SU-DHL-6 (cell line): Measurements from ENCODE around the gene ULK1.

Experiments
- EZH2phosphoT487 ChIP-seq: fragments of 200-600 bp; sonication (generic), shearing (Covaris generic); conservative IDR thresholded peaks from 2 replicates; pipeline ENCODE4 v1.6.1; 2018; ENCODE audit warnings: mild to moderate bottlenecking, antibody characterized with exemption, low read length, moderate library complexity, mixed read lengths
- TF ChIP-seq, protein P1 (sequence below): fragments of 200-600 bp; sonication (generic); IDR thresholded peaks from one replicate; pipeline ENCODE4 v1.5.1; 2017; ENCODE audit warnings: antibody characterized with exemption, mild to moderate bottlenecking, low read length, moderate library complexity; ENCODE audit not compliant: insufficient read depth, poor library complexity, severe bottlenecking

DNA sequence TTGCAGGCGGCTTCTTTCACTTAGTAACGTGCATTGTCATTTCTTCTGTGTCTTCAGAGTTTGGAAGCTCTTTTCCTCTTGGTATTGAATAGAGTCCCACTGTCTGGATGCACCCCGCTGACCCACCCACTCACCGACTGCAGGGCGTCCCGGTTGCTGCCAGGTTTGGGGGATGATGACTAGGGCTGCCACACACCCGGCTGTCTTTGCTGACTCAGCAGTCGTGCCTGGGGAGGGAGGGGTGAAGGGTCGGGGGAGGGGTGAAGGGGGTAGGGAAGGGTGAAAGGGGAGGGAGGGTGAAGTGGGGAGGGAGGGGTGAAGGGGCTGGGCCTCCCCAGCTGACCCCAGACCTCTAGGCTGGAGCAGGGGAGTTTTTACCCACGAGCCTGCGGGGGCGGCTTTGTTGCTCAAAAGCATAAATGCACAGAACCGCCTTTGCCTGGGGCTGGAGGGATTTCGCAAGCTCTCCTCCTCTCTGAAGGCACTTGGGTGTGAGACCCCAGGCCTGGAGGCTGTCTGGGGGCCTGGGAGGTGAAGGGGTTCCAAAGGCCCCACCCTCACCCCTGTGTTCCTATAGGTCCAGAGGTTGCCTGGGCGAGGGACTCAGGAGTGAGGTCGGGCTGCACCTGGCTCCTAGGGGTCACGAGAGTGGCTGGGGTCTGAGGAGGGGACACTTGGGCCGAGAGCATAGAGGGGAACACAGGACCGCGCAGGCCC lies 31.3 kb upstream of the ULK1 start:
- TF ChIP-seq, protein P1, sequence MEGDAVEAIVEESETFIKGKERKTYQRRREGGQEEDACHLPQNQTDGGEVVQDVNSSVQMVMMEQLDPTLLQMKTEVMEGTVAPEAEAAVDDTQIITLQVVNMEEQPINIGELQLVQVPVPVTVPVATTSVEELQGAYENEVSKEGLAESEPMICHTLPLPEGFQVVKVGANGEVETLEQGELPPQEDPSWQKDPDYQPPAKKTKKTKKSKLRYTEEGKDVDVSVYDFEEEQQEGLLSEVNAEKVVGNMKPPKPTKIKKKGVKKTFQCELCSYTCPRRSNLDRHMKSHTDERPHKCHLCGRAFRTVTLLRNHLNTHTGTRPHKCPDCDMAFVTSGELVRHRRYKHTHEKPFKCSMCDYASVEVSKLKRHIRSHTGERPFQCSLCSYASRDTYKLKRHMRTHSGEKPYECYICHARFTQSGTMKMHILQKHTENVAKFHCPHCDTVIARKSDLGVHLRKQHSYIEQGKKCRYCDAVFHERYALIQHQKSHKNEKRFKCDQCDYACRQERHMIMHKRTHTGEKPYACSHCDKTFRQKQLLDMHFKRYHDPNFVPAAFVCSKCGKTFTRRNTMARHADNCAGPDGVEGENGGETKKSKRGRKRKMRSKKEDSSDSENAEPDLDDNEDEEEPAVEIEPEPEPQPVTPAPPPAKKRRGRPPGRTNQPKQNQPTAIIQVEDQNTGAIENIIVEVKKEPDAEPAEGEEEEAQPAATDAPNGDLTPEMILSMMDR: no peak
- TF ChIP-seq EZH2phosphoT487: no peak
